ENCODE results near the gene NPAS2. TPM values are rescaled to one million over a fixed set of nuclear protein-coding genes. Genes with fewer than 3 reads are reported as not detected.

NPAS2 gene
- total RNA-seq, 2 donors from 2014 or later, result 39.2 to 49.4 TPM

GRCh38 chr2:101014264-101014857, 194.4 kb downstream of the NPAS2 start:
- TF ChIP-seq CTCF (IDR thresholded peaks at IDR 0.05), result no peak
- Histone ChIP-seq H3K4me1 (no peaks in the 10 kb centered on the region), H3K27ac (no peak overlapping the region), H3K4me3 (no peak overlapping the region), H3K9me3 (no peaks in the 10 kb centered on the region), H3K27me3 (no peaks in the 10 kb centered on the region), H3K36me3 (peaks cover 41% of the 10 kb centered on the region)
- DNase-seq (ENCODE audit: low spot score), result no peak

GRCh38 chr2:101017371-101017770, 197.4 kb downstream of the NPAS2 start:
- Histone ChIP-seq H3K36me3 (peaks cover 47% of the 10 kb centered on the region), H3K27ac (no peak overlapping the region), H3K4me1 (no peaks in the 10 kb centered on the region), H3K4me3 (no peak overlapping the region), H3K27me3 (no peaks in the 10 kb centered on the region), H3K9me3 (no peaks in the 10 kb centered on the region)
- no peak for TF ChIP-seq CTCF (IDR thresholded peaks at IDR 0.05)
- DNase-seq (ENCODE audit: low spot score), result no peak

- H3K4me1 ChIP-seq, result no peaks in the 10 kb centered on the region
These were observed 199.0 kb downstream of the NPAS2 start for GRCh38 chr2:101018934-101019333.

GRCh38 chr2:101022221-101022620, 202.3 kb downstream of the NPAS2 start:
- Histone ChIP-seq H3K4me1 (no peaks in the 10 kb centered on the region), H3K36me3 (peaks cover 54% of the 10 kb centered on the region), H3K9me3 (no peaks in the 10 kb centered on the region), H3K27ac (no peak overlapping the region), H3K27me3 (no peaks in the 10 kb centered on the region), H3K4me3 (no peak overlapping the region)
- no peak for DNase-seq (ENCODE audit: low spot score)
- TF ChIP-seq CTCF (IDR thresholded peaks at IDR 0.05), result no peak

More at GRCh38 chr2:101018934-101019333, 199.0 kb downstream of the NPAS2 start:
- TF ChIP-seq CTCF (IDR thresholded peaks at IDR 0.05), result no peak
- H3K4me3 ChIP-seq, result no peak overlapping the region
- peaks cover 53% of the 10 kb centered on the region for H3K36me3 ChIP-seq
- H3K27me3 ChIP-seq, result no peaks in the 10 kb centered on the region
- no peak for DNase-seq (ENCODE audit: low spot score)
- no peak overlapping the region for H3K27ac ChIP-seq
- no peaks in the 10 kb centered on the region for H3K9me3 ChIP-seq

GRCh38 chr2:101023327-101024107, 203.6 kb downstream of the NPAS2 start:
- no peaks in the 10 kb centered on the region for H3K27me3 ChIP-seq
- no peak for DNase-seq (ENCODE audit: low spot score)
- no peak overlapping the region for H3K4me3 ChIP-seq
- peaks cover 58% of the 10 kb centered on the region for H3K36me3 ChIP-seq
- no peak for TF ChIP-seq CTCF (IDR thresholded peaks at IDR 0.05)
- H3K4me1 ChIP-seq, result no peaks in the 10 kb centered on the region
- H3K9me3 ChIP-seq, result no peaks in the 10 kb centered on the region
- no peak overlapping the region for H3K27ac ChIP-seq

Measured in right atrium auricular region (tissue), 2 donors.